Endothelial cell of umbilical vein (primary cell): ENCODE data around the gene ACHE. TPM values are rescaled to one million over a fixed set of nuclear protein-coding genes. Genes with fewer than 3 reads are reported as not detected.

Source experiments
- BruUV-seq: library from RNA; stranded (reverse); fragments of 400-500 nt; replicated peaks from 2 replicates; lab custom pipeline; 2021; lab: Mats Ljungman, UMichigan
- CTCF ChIA-PET: fragments of 300-600, 350-600 bp; sonication (Branson Sonifier 250); formaldehyde crosslinking; loops from one replicate; lab custom pipeline; 2021; ENCODE audit warnings: antibody characterized with exemption, inconsistent platforms; lab: Charles Lee
- POLR2A ChIA-PET: fragments of 300-600, 350-600 bp; sonication (Branson Sonifier 250); formaldehyde crosslinking; loops from one replicate; lab custom pipeline; 2021; ENCODE audit warnings: antibody characterized with exemption, inconsistent platforms; lab: Charles Lee
- DNase-seq: peaks from one replicate; pipeline ENCODE4 v3.0.0-alpha.2; 2011; ENCODE audit warnings: low read depth, low spot score
- FAIRE-seq: peaks from 2 replicates; lab custom pipeline; 2011; peaks lifted over from hg19 to GRCh38; lab: Jason Lieb, UNC
- H2AFZ ChIP-seq: 2 replicates; pipeline ENCODE4 v1.6.0; 2012; ENCODE audit warnings: low read depth, low read length, control low read depth, inconsistent platforms
- H3K27ac ChIP-seq: 2 replicates; pipeline ENCODE4 v1.5.1; 2011; ENCODE audit warnings: low read depth, mild to moderate bottlenecking, control low read depth, low read length, moderate library complexity; ENCODE audit not compliant: insufficient read depth
- H3K27me3 ChIP-seq, 2 experiments: 2 replicates each; pipeline versions ENCODE4 v1.6.0 to v1.6.1; 2011; ENCODE audit warnings: low read length in 2 of 2, mixed read lengths in 1 of 2; ENCODE audit not compliant: control insufficient read depth in 2 of 2, insufficient read depth in 2 of 2
- H3K36me3 ChIP-seq, 2 experiments: 2 replicates in 1 of 2; 3 replicates in 1 of 2; pipeline ENCODE4 v1.5.1; 2011; ENCODE audit warnings: low read length in 2 of 2, mild to moderate bottlenecking in 1 of 2, moderate library complexity in 1 of 2; ENCODE audit not compliant: control insufficient read depth in 2 of 2, insufficient read depth in 2 of 2; ENCODE audit errors: extremely low read depth in 1 of 2
- H3K4me1 ChIP-seq: 3 replicates; pipeline ENCODE4 v1.5.1; 2011; ENCODE audit warnings: mild to moderate bottlenecking, low read length; ENCODE audit not compliant: control insufficient read depth, insufficient read depth; ENCODE audit errors: extremely low read depth
- H3K4me2 ChIP-seq: 2 replicates; pipeline ENCODE4 v1.6.1; 2011; ENCODE audit warnings: low read length, control low read depth, mixed read lengths; ENCODE audit not compliant: insufficient read depth
- H3K4me3 ChIP-seq, 3 experiments: fragments of 200-600 bp in 1 of 3; sonication (generic), shearing (Covaris generic) in 1 of 3; replicated peaks in 1 of 3; 2 replicates each; pipeline ENCODE4 v1.5.1; 2011 to 2016; ENCODE audit warnings: control low read depth in 3 of 3, low read length in 3 of 3, mild to moderate bottlenecking in 2 of 3, inconsistent platforms in 1 of 3, low read depth in 1 of 3, moderate library complexity in 1 of 3; ENCODE audit not compliant: insufficient read depth in 1 of 3
- H3K79me2 ChIP-seq: 2 replicates; pipeline ENCODE4 v1.6.0; 2012; ENCODE audit warnings: low read length, inconsistent platforms; ENCODE audit not compliant: control insufficient read depth, insufficient read depth
- H3K9ac ChIP-seq: replicated peaks from 2 replicates; pipeline ENCODE3; 2011; ENCODE audit warnings: low read length, control low read depth; ENCODE audit not compliant: insufficient read depth; ENCODE audit errors: extremely low read depth
- H3K9me1 ChIP-seq: replicated peaks from 3 replicates; pipeline ENCODE4 v1.6.0; 2011; ENCODE audit warnings: mild to moderate bottlenecking, low read length; ENCODE audit not compliant: control insufficient read depth, insufficient read depth; ENCODE audit errors: extremely low read depth
- H3K9me3 ChIP-seq: replicated peaks from 2 replicates; pipeline ENCODE4 v1.5.1; 2012; ENCODE audit warnings: low read length, inconsistent platforms; ENCODE audit not compliant: control insufficient read depth, insufficient read depth
- H4K20me1 ChIP-seq: replicated peaks from 2 replicates; pipeline ENCODE3; 2011; ENCODE audit warnings: mild to moderate bottlenecking, low read length; ENCODE audit not compliant: control insufficient read depth, insufficient read depth; ENCODE audit errors: extremely low read depth
- EZH2 ChIP-seq: IDR thresholded peaks from 2 replicates; pipeline ENCODE4 v1.6.1; 2012; ENCODE audit warnings: borderline replicate concordance, low read depth, mild to moderate bottlenecking, moderate library complexity, low read length, inconsistent platforms; ENCODE audit not compliant: severe bottlenecking
- FOS ChIP-seq: IDR thresholded peaks from 2 replicates; pipeline ENCODE4 v1.6.1; 2011; ENCODE audit warnings: mild to moderate bottlenecking, low read length, moderate library complexity, borderline replicate concordance; ENCODE audit not compliant: insufficient read depth
- GATA2 ChIP-seq: IDR thresholded peaks from 2 replicates; pipeline ENCODE4 v1.7.0; 2011; ENCODE audit warnings: low read depth, mild to moderate bottlenecking, moderate library complexity, mixed read lengths, low read length; ENCODE audit not compliant: insufficient read length, insufficient read depth
- JUN ChIP-seq: IDR thresholded peaks from 2 replicates; pipeline ENCODE4 v1.6.1; 2011; ENCODE audit warnings: borderline replicate concordance, low read depth; ENCODE audit not compliant: insufficient read length, insufficient read depth
- MYC ChIP-seq: IDR thresholded peaks from one replicate; pipeline ENCODE4 v1.6.1; 2011; ENCODE audit warnings: mild to moderate bottlenecking, low read depth, low read length
- POLR2A ChIP-seq: IDR thresholded peaks from 2 replicates; pipeline ENCODE4 v1.6.1; 2012; ENCODE audit warnings: low read depth, mild to moderate bottlenecking, control low read depth, low read length
- POLR2AphosphoS5 ChIP-seq: IDR thresholded peaks from 2 replicates; pipeline ENCODE4 v1.6.1; 2012; ENCODE audit warnings: low read depth, mild to moderate bottlenecking, control low read depth, low read length, moderate library complexity; ENCODE audit not compliant: insufficient read depth
- dilution Hi-C: fragments of 300-500 bp; cut with MboI; formaldehyde crosslinking; loops from one replicate; pipeline ENCODE4 v1.15.0; 2019; ENCODE audit warnings: low sequenced_read_pairs; ENCODE audit not compliant: extremely low pct_ligation_motif_present
- intact Hi-C: fragments of 100-400 bp; cut with micrococcal nuclease; formaldehyde crosslinking; loops from one replicate; pipeline ENCODE4 v1.10.0; 2022
- polyA plus RNA-seq, 4 experiments: library from polyadenylated mRNA; depleted of rRNA in 3 of 4; stranded (reverse) in 3 of 4; unstranded in 1 of 4; fragments of >200 nt; gene quantifications; 2 replicates each; pipeline versions ENCODE4 v1.2.1 to v1.2.3, GENCODE V29; 2011 to 2012; ENCODE audit warnings: missing spikeins in 1 of 4
- total RNA-seq: library from RNA; stranded (reverse); gene quantifications from 2 replicates; pipeline ENCODE4 v1.2.3, GENCODE V29; 2021
- TF ChIP-seq, protein P1 (sequence below): IDR thresholded peaks from 2 replicates; pipeline ENCODE4 v1.6.1; 2011; ENCODE audit not compliant: insufficient read depth, insufficient read length
- TF ChIP-seq, protein P2 (sequence below), 2 donors: IDR thresholded peaks; 1 replicate in 1 of 2; 2 replicates in 1 of 2; pipeline ENCODE4 v1.5.1; 2011; ENCODE audit warnings: low read length in 2 of 2, mild to moderate bottlenecking in 2 of 2, moderate library complexity in 2 of 2, control low read depth in 1 of 2, inconsistent platforms in 1 of 2, low read depth in 1 of 2; ENCODE audit not compliant: insufficient read depth in 1 of 2; ENCODE audit errors: extremely low read depth in 1 of 2

Gene ACHE
- total and polyA plus RNA-seq, 2 donors (not counting 3 experiments of a cell fraction or from before 2014, with no cell fraction given), result 0.18 to 0.28 TPM

DNA sequence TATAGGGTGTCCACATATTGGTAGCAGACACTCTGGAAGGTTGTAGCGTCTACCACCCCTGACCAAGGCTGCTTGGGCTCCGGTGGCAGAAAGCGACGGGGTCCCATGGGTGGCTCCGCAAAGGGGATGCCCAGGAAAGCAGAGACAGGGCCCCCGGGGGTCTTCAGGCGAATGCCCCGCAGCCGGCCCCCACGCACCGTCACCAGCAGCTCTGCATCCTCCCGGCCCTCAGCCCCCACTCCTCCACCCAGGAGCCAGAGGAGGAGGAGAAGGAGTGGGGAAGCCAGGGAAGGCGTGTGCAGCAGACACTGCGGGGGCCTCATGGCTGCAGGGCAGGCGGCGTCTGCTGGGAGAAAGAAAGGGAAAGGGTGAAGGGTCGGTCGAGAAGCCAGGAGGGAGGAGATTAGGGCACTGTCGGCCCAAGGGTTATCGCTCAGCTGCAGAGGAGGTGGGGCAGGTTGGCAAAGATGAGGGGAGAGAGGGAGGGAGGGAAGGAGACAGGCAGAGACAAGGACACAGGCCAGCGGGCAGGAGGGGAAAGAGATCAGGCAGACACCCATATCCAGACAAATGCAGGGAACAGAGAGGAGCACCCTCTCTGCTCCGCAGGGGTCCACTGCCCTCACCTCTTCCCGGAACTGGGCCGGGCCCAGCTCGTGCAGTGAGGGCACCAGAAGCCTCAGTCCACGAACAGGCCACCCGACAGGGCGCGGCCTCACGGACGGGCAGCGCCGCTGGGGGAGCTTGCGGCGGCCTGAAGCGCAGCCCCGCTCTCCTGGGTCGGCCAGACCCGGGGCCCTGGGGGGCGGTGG, 1.6 kb downstream of the ACHE start:
- Histone ChIP-seq H3K4me2 (no peak overlapping the region), H3K79me2 (peaks cover 2% of the 10 kb centered on the region), H4K20me1 (no peaks in the 10 kb centered on the region), H3K9ac (no peak overlapping the region), H3K9me1 (no peaks in the 10 kb centered on the region), H3K27ac (no peak overlapping the region), H3K36me3 (no peaks in the 10 kb centered on the region), H3K27me3 (peaks cover 9 to 19% of the 10 kb centered on the region in 2 experiments), H3K9me3 (no peaks in the 10 kb centered on the region), H3K4me1 (peaks cover 22% of the 10 kb centered on the region), H3K4me3 (no peak overlapping the region), H2AFZ (no peak overlapping the region)
- TF ChIP-seq, protein P1, sequence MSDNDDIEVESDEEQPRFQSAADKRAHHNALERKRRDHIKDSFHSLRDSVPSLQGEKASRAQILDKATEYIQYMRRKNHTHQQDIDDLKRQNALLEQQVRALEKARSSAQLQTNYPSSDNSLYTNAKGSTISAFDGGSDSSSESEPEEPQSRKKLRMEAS, result no peak
- no peak for TF ChIP-seq GATA2
- no peak for TF ChIP-seq POLR2A
- no peak for TF ChIP-seq EZH2
- no peak for TF ChIP-seq MYC
- no peak for TF ChIP-seq FOS
- TF ChIP-seq POLR2AphosphoS5, result no peak
- TF ChIP-seq, protein P2, sequence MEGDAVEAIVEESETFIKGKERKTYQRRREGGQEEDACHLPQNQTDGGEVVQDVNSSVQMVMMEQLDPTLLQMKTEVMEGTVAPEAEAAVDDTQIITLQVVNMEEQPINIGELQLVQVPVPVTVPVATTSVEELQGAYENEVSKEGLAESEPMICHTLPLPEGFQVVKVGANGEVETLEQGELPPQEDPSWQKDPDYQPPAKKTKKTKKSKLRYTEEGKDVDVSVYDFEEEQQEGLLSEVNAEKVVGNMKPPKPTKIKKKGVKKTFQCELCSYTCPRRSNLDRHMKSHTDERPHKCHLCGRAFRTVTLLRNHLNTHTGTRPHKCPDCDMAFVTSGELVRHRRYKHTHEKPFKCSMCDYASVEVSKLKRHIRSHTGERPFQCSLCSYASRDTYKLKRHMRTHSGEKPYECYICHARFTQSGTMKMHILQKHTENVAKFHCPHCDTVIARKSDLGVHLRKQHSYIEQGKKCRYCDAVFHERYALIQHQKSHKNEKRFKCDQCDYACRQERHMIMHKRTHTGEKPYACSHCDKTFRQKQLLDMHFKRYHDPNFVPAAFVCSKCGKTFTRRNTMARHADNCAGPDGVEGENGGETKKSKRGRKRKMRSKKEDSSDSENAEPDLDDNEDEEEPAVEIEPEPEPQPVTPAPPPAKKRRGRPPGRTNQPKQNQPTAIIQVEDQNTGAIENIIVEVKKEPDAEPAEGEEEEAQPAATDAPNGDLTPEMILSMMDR (IDR thresholded peaks at IDR 0.05; ENCODE audit: extremely low read depth in 1 of 2, insufficient read depth in 1 of 2, low read depth in 1 of 2, low read length in 2 of 2), result no peak
- TF ChIP-seq JUN, result no peak
- ChIA-PET POLR2A (interaction anchor here (0.9 kb wide), 1 partner anchor 233 kb away, joined by 3 read pairs; the partner anchor contains the start of gene SERPINE1), CTCF (interaction anchor here (0.7 to 2.5 kb wide), 16 partner anchors 10 to 396 kb away, joined by 3 to 44 read pairs (median 4); partner anchors contain the start of genes CLDN15, POP7 and SRRT)
- intact Hi-C loops (loop anchor here (1.0 to 10.0 kb wide), 4 partner anchors 73 to 401 kb away; partner anchors contain the start of genes MUC12 and VGF), dilution Hi-C loops (no loop called here)
- BruUV-seq, result no TSS peak
- FAIRE-seq (no peak), DNase-seq (no peak)
